GM18870 (cell line): ENCODE measurements around the gene SPEG.

Experiments
- ATAC-seq: cut with Tn5 transposase; IDR thresholded peaks from one replicate; pipeline ENCODE4 v1.9.1; 2021; ENCODE audit warnings: moderate library complexity; ENCODE audit not compliant: unreplicated experiment

The SPEG gene

DNA sequence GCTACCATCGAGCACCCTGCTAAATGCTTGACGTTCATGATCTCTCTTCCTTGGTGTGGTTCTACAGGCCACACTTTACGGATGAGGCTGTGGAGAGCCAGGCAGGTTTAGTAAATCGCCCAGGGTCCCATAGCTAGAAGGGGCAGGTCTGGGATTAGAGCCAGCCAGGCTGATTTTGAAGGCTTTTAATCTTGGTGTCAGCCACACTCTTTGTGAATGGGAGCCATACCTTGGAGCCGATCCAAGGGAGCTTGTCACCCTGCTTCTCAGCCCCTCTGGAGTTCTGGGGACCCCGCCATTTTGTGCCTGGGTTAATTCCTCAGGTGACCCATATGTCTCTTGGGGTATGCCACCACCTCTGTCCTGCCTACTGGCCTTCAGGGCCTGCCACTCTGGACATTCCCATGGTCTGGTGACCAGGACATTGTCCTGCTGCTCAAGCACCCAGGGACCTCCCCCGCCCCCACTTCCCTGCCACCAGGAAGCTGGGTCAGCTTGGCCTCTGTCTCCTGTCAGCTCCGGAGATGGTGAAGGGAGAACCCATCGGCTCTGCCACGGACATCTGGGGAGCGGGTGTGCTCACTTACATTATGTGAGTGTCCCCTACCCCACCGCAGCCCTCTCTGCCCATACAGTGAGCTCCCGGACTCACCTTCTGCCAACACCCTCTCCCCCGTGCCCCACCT is 56.8 kb downstream of the SPEG start:
- ATAC-seq = no peak

DNA sequence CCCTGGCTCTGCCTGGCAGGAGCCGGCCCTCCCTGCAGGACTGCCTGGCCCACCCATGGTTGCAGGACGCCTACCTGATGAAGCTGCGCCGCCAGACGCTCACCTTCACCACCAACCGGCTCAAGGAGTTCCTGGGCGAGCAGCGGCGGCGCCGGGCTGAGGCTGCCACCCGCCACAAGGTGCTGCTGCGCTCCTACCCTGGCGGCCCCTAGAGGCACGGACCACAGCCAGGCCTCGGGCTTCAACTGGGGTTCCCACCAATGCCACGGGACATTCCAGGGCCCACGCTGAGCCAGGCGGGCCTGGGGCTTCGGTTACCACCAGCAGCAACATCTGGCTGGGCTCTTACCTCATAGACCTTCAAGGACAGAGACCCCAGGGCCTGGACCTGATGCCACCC is 57.9 kb downstream of the SPEG start:
- ATAC-seq = no peak

DNA sequence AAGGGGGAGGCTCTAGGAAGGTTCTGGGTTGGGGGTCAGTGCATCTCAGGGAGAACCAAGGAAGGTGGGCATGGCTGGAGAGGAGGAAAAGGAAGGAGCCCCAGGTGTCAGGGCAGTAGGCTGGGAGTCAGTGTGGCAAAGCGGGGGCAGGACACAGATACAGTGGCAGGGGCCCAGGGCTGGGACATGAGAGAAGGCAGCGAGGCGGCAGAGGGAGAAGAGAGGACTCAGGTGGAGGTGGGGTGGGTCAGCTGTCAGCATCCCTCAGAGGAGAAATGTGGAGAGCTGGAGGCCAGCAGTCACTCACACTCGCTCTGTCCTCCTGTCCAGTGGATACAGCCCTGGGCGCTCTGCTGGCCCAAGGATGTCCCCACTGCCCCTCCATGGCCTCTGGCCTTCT is 58.4 kb downstream of the SPEG start:
- ATAC-seq = no peak

DNA sequence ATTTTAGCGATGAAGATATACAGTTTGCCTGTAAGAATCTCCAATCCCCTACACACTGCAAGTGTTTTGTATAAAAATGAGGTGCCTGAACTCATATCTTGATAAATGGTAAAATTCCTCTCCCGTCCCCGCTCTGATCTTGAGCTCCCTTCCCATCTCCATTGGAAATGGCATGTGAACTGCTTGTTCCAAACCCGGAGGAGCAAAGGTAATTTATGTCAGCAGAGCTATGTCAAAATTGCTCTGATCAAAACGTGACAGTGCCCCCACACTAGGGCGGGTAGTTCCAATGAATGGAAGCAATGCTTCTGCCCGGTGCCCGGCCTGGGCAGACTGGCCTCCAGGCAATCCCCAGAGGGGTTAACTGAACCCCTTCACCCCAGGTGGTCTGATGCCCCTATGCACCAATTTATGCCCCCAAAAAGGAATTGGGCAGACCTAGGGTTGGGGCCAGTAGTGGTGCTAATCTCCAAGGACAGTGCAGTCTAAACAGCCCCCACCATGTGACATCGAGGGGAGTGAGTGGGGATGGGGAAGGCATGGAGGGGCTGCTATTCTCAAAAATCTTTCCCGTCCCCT is 60.4 kb downstream of the SPEG start:
- ATAC-seq = no peak

DNA sequence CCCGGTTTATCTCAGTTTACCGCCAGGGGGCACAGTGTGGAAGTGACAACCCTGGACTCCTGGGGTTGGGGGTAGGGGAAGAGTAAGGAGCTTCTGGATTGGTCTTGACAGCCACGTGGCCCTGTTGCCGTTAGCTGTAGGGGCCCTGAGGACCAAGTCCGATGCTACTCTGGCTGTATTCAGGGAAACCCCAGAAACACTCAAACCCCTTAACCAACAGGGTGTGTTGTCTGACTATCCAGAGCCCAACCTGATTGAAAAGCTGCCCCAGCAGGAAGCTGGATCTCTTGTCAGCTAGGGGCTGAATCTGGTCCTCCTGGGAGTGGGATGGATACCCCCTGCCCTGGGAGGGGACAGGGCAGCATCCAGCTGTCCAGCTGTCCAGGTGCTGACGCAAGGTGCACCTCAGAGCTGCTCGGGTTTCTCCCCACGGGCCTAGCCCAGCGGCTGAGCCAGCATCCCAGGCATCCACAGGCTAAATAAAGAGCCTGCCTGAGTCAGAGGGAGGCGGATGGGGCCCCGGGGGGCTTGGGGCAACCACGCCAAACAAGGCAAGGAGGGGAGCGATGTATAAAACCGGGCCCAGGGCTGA is 61.0 kb downstream of the SPEG start:
- ATAC-seq = no peak

DNA sequence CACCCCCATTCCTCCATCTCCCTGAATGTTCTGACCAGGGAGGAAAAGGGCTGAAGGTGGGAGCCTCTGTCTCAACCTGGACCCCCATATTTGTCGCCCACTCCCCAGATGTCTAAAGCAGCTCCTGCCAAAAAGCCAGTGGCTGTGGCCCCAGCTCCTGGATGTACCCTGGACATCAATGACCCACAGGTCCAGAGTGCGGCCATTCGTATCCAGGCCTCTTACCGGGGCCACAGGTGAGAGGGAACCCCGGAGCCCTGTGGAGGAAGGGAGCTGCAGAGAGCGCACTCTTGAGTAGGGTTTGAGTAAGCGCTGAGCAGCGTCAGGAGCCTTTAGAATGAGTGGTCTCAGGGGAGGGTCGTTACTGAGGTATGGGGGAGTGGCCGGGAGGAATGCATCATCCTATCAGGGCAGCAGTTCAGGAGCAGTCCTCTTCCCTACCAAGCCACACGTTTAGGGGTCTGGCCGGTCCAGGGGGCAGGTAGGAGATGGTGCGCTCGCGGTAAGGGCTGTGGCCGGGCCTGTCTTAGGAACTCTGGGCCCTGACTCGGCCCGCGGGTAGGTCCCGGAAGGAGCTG is 61.7 kb downstream of the SPEG start:
- no peak for ATAC-seq

DNA sequence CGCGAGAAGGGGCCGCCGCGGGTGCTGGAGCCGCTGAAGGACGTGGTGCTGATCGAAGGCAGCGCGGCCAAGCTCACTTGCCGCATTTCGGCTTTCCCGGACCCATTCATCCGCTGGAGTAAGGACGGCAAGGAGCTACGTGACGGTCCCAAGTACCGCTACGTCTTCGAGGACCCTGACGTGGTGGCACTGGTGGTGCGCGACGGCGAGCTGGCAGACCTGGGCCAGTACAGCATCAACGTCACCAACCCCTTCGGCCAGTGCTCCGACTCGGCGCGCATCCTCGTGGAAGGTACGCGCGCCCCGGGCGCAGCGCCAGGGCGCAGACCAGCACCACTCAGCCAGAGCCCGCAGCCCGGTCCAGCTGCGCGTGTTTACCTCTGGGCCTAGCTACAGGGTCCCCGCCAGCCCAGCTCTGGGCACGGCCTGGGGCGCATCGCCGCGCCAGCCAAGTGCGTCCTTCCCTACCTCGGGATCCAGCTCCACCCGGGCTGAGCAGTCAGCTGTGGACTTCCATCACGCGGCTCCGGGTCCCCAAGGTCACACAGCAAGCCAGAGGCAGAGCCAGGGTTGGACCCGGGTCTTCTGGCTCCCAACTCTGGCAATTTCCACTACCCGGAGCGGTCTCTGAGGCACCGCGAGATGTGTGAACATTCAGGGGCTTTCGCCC is 62.3 kb downstream of the SPEG start:
- ATAC-seq = no peak

DNA sequence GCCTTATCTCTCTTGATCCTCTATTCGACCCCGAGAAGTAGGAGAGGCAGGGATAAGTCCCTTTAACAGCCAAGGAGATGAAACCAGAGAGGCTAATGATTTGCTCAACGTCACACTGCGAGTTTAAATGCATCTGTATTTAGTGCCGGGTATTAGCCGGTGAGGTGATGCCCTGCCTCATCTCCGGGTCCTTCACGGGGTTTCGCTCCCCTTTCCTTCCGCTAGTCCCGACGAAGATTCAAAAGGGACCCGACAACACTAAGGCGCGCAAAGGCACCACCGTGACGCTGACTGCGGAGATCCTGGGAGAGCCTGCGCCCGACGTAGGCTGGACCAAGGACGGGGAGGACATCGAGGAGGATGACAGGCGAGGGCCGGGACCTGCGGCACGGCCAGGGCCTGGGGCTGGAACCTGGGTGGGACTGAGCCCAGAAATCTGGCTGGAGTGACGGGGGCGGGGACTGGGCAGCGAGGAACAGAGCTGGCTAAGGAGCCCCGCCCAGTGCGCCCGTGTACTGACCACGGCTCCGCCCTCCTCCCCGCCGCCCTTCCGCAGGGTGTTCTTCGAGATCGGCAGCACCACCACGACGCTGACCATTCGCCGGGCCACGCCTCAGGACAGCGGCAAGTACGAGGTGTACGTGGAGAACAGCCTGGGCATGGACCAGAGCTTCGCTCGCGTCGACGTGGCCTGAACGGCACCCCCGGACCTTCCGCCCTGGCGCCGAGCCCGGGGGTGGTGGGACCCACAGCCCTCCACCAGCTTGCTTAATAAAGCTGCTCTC is 63.0 kb downstream of the SPEG start:
- ATAC-seq = no peak

DNA sequence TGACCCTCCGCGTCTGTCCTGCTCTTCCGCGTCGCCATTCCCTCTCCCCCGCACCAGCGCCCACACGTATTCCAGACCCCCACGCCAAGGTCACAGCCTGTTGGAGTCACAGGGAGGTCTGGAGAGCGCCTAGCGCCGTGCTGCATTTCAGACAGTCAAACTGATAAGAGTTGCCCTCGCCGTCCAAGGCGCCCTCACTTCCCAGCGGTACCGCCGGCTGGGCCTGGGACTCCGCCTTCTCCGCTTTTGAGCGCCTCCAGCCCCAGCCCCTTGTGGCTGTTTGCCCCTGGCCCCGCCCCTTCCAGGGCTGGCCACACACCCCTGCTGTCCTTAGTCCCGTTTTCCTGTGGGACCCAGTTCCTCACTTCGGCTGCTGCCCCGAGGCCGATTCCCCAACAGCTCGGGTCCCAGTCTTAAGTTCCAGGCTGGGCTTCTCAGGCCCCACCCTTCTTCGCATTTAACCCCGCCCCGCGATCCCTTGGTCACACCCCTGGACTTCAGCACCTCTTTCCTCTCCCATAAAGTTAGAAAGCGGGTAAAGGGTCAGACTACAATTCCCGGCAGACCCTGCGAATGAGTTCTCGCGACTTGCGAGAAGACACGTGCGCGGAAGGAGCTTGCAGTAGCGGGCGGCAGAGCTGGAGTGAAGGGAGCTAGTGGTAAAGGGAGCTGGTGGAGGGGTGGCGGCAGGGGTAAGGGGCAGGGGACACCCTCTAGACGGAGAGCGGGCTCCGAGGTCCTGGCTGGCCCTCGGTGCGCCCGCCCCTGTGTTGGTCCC is 63.8 kb downstream of the SPEG start, which contains the start of gene GMPPA:
Gene GMPPA (plus strand): TSS at position 612 of the 778 bp plus-strand sequence. CDS start 1,085 bp downstream, outside the sequence.
- ATAC-seq = peak; percentile 94

DNA sequence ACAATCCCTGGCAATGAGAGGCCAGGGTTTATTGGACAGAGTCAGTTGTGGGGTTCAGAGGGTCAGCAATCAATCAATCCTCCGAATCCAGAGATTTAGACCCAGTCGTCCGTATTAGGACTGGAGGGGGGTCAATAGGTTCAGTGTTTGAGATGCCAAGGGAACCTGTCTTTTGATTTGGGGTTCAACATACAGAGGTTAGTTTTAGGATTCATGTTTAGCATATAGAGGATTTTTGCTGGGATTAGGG is 64.3 kb downstream of the SPEG start:
- ATAC-seq = no peak

DNA sequence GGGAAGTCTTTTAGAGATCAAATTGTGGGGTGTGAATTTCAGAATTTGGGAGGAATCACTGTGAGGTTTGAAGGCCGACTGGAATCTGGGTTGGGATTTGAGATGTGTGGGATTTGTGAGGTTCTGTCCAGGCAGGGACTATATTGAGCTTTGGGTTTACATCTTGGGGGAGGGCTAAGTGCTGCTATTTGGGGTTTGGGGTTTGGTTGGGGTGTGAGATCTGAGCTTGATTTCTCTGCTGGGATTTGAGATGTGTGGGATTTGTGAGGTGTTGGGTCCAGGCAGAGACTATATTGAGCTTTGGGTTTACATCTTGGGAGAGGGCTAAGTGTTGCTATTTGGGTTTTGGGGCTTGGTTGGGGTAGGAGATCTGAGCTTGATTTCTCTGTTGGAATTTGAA is 64.9 kb downstream of the SPEG start:
- ATAC-seq = no peak

DNA sequence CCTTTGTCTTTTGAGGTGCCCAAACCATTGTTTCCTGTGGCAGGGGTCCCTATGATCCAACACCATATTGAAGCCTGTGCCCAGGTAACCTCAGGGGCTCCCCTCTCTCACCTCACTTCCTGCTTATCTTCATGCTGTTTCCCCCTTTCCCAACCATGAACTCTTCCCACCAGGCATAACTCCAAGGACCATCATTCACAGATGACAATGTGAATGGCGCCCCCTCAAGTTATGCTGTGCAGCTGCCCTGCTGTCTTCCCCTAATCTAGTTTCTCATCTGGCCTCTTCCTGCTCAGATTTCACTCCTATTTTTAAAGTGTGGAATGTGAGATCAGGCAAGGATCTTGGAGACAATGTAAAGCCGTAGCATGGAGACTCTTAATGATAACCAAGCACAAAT is 65.5 kb downstream of the SPEG start:
- no peak for ATAC-seq

DNA sequence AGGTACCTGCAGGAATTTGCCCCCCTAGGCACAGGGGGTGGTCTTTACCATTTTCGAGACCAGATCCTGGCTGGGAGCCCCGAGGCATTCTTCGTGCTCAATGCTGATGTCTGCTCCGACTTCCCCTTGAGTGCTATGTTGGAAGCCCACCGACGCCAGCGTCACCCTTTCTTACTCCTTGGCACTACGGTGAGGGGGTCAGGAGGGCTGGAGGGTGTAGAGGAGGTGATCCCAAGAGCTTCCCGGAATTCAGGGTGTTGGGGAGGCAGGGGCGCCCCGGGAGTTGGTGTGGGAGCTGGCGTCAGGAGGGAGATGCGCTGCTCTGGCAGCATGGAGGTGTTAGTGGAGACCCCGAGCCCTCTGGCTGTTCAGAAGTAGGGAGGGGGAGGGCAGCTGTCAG is 67.2 kb downstream of the SPEG start:
- no peak for ATAC-seq

DNA sequence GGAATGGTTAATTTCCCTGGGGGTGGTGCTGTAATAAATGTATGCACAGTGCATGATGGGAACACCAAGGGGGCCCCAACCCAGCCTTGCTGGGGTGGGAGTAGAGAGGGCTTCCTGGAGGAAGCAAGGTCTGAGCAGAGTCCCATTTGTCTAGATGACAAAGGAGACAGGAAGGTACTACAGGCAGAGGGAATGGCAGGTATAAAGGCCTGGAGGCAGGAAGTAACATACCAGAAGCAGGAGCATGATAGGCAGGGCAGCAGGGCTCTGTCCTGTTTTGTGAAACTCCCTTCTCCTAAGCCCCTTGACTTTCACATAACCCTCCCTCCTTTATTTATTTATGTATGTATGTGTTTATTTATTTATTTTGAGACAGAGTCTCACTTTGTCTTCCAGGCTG is 68.0 kb downstream of the SPEG start:
- ATAC-seq = no peak

DNA sequence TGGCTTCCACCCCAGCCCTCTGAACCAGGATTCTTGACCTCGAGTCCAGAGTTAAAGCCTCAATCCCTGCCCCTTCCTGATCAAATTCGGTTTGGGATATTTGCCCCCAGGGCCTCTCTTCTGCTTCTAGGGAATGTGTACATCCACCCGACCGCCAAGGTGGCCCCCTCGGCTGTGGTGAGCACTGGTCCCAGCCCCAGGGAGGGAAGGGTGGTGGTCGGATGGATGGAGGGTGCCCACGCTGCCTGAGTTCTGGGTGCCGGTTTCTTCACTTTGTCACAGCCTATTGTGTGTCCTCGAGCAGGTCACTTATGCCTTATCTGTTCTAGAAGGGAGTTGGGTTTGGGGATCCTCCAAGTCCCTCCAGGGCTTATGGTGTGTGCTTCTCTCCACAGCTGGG is 70.9 kb downstream of the SPEG start:
- ATAC-seq = no peak

DNA sequence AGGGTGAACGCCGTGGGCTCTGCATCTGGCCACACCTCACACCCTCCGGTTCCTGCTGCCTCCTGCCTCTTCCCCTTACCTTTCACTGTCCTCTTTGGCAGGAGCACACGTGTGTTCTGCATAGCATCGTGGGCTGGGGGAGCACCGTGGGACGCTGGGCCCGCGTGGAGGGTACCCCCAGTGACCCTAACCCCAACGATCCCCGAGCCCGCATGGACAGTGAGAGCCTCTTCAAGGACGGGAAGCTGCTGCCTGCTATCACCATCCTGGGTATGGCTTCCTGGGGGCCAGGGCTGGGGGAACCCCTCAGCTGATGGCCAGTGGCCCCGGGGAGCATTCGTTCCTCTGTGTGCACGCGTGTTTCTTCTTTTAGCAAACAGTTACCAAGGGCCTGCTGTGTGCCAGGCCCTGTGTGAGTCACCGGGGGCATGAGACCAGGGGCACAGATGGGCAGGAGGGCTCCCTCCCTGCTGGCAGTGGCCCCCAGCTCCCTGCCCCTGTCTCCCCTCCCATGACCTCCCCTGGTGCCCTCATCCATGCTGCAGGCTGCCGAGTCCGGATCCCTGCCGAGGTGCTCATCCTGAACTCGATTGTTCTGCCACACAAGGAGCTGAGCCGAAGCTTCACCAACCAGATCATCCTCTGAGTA is 71.6 kb downstream of the SPEG start:
- ATAC-seq = no peak

DNA sequence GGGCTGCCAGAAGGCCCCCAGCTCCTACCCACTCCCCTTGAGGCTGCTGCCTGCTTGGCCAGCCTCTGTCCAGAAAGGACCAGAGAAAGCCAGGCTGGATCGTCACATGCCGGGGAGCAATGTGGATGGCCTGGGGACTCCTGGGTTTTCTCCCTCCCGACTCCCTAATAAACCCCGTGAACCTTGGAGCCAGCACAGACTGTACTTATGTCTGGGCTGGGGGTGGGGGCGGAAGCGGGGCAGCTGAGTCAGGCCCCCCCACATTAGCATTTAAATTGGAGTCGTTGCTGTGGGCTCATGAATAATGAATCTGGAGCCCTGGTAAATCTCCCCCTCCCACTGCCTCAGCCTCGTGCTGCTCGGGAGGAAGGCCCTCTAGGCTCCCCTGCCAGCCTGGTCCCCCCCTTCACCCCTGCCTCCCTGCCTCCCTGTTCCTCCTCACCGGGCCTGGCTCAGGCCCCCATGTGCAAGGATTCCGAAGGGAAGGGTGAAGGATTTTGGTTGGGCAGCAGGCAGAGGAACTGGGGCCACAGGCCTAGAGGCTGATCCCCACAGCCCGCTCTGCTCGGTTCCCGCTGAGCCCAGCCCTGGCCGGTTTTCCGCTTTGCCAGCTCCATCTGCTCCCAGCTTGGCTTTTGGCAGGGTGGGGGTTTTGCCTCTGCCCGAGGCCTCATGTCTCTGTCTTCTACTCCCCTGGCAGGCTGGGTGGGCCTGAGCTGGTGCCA is 72.3 kb downstream of the SPEG start:
- ATAC-seq = no peak

DNA sequence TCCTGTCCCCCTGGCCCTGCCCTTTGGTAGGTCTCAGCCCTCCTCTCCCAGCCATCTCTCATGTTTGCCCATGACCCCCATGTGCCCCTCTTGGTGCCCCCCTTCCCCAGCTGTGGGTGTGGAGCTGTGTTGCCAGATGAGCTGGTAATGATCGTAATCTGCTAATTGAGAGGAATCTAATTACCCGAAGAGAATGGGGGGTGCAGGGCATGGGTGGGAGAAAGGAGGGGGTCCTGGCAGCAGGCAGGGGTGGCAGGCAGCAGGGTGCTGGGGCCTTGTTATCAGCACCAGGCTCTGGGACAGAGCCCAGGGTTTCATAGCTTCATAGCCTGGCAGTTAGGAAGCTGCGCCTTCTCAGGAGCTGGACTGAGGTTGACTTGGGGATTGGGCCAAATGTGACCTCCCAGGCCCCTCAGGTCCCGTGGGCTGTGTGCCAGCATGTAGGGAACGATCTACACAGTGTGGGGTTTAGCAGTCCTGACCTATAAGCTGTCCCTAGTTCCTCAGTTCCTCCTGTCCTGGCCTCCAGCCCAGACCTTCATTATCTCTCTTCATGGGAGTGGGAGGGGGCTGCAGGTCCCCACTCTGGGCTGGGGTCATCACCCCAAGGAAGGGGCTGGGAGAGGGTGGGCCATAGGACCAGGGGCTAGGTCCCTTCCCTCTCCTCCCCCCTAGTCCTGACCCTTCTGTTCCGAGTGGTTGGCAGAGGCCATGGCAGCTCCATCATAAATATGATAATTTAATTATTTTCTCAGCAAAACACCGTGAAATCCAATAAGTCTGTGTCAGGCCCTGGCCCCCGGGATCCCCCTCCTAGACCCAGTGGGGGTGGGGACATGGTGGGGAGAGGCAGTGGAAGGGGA is 73.2 kb downstream of the SPEG start:
- no peak for ATAC-seq

DNA sequence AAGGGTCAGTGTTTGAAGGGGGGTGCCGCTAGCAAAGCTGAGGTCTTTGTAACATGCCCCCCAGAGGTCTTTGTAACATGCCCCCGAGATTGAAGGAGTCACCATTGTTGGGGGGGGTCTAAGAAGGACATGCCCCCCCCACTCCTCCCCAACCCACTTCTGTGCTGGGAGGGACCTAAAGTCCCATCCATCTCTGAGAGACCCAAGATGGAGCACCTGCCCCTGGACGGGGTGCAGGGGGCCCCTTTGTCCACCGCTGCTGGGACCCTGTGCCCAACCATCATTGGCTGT is 73.7 kb downstream of the SPEG start:
- no peak for ATAC-seq
